IMR-90 (cell line): ENCODE results near the gene RND3. TPM values are rescaled to one million over a fixed set of nuclear protein-coding genes. Genes with fewer than 3 reads are reported as not detected.

Experiments
- ATAC-seq: fragments of 200-7000 bp; cut with Tn5 transposase; 2 replicates; pipeline ENCODE4 v1.9.1; 2020; ENCODE audit warnings: low read depth, mild to moderate bottlenecking, moderate library complexity
- BruUV-seq: library from RNA; stranded (reverse); fragments of 400-500 nt; replicated peaks from 2 replicates; lab custom pipeline; 2021; lab: Mats Ljungman, UMichigan
- CTCF ChIA-PET: fragments of 300-600 bp; formaldehyde crosslinking; extraction: SDS; loops from one replicate; lab custom pipeline; 2021; ENCODE audit warnings: antibody characterized with exemption; lab: Yijun Ruan, JAX
- POLR2A ChIA-PET: fragments of 300-600 bp; sonication (Branson Sonifier 250); formaldehyde crosslinking; loops from one replicate; lab custom pipeline; 2022; ENCODE audit warnings: antibody characterized with exemption; ENCODE audit not compliant: unreplicated experiment; lab: Charles Lee
- DNase-seq: peaks from one replicate; pipeline ENCODE4 v3.0.0; 2013
- H2AFZ ChIP-seq: replicated peaks from 2 replicates; pipeline ENCODE3; 2013; ENCODE audit warnings: low read length, mild to moderate bottlenecking; ENCODE audit not compliant: poor library complexity
- H2AK5ac ChIP-seq: 2 replicates; pipeline ENCODE4 v1.6.1; 2013; ENCODE audit warnings: low read depth, low read length, inconsistent platforms
- H2AK9ac ChIP-seq: replicated peaks from 2 replicates; pipeline ENCODE3; 2013; ENCODE audit warnings: mild to moderate bottlenecking, low read depth, low read length, moderate library complexity; ENCODE audit not compliant: poor library complexity
- H2BK120ac ChIP-seq: 2 replicates; pipeline ENCODE4 v1.6.1; 2013; ENCODE audit warnings: low read depth, low read length, inconsistent platforms
- H2BK15ac ChIP-seq: 3 replicates; pipeline ENCODE4 v1.6.1; 2013; ENCODE audit warnings: low read depth, low read length, inconsistent platforms
- H2BK20ac ChIP-seq: 2 replicates; pipeline ENCODE4 v1.6.1; 2013; ENCODE audit warnings: low read depth, mild to moderate bottlenecking, inconsistent platforms, low read length, moderate library complexity
- H2BK5ac ChIP-seq: 2 replicates; pipeline ENCODE4 v1.6.1; 2013; ENCODE audit warnings: mild to moderate bottlenecking, low read depth, low read length, inconsistent platforms; ENCODE audit not compliant: poor library complexity, severe bottlenecking
- H3K14ac ChIP-seq: replicated peaks from 2 replicates; pipeline ENCODE4 v1.6.1; 2013; ENCODE audit warnings: low read depth, low read length, inconsistent platforms
- H3K18ac ChIP-seq: 2 replicates; pipeline ENCODE4 v1.6.1; 2013; ENCODE audit warnings: low read depth, low read length, control low read depth
- H3K23ac ChIP-seq: 2 replicates; pipeline ENCODE4 v1.6.1; 2013; ENCODE audit warnings: low read depth, low read length, inconsistent platforms
- H3K27ac ChIP-seq: 2 replicates; pipeline ENCODE4 v1.5.1; 2013; ENCODE audit warnings: mild to moderate bottlenecking, control low read depth, low read length; ENCODE audit not compliant: insufficient read depth
- H3K27me3 ChIP-seq: 2 replicates; pipeline ENCODE4 v1.6.1; 2013; ENCODE audit warnings: low read length; ENCODE audit not compliant: control insufficient read depth, insufficient read depth
- H3K36me3 ChIP-seq: 2 replicates; pipeline ENCODE4 v1.6.1; 2013; ENCODE audit warnings: low read length, mixed read lengths; ENCODE audit not compliant: control insufficient read depth, insufficient read depth
- H3K4ac ChIP-seq: 2 replicates; pipeline ENCODE4 v1.6.1; 2013; ENCODE audit warnings: low read depth, low read length, inconsistent platforms
- H3K4me1 ChIP-seq: 2 replicates; pipeline ENCODE4 v1.6.1; 2013; ENCODE audit warnings: low read length, mixed read lengths; ENCODE audit not compliant: control insufficient read depth, insufficient read depth
- H3K4me2 ChIP-seq: 2 replicates; pipeline ENCODE4 v1.6.1; 2013; ENCODE audit warnings: low read depth, mild to moderate bottlenecking, control low read depth, low read length, moderate library complexity
- H3K4me3 ChIP-seq: 2 replicates; pipeline ENCODE4 v1.5.1; 2013; ENCODE audit warnings: low read depth, mild to moderate bottlenecking, control low read depth, low read length, moderate library complexity; ENCODE audit not compliant: insufficient read depth
- H3K56ac ChIP-seq: 2 replicates; pipeline ENCODE4 v1.6.1; 2013; ENCODE audit warnings: low read length, inconsistent platforms; ENCODE audit not compliant: insufficient read depth; ENCODE audit errors: extremely low read depth
- H3K79me1 ChIP-seq, 2 experiments: 2 replicates each; pipeline ENCODE4 v1.6.1; 2013; ENCODE audit warnings: low read length in 2 of 2, inconsistent platforms in 1 of 2, low read depth in 1 of 2
- H3K9ac ChIP-seq: 2 replicates; pipeline ENCODE4 v1.6.1; 2013; ENCODE audit warnings: low read depth, low read length, control low read depth
- H3K9me1 ChIP-seq: 2 replicates; pipeline ENCODE4 v1.6.1; 2013; ENCODE audit warnings: low read length, inconsistent platforms; ENCODE audit not compliant: insufficient read depth
- H3K9me3 ChIP-seq: 2 replicates; pipeline ENCODE4 v1.6.1; 2013; ENCODE audit warnings: low read length; ENCODE audit not compliant: control insufficient read depth, insufficient read depth
- H4K20me1 ChIP-seq: 2 replicates; pipeline ENCODE4 v1.6.1; 2013; ENCODE audit warnings: low read length, inconsistent platforms; ENCODE audit not compliant: insufficient read depth
- H4K5ac ChIP-seq: 2 replicates; pipeline ENCODE4 v1.6.1; 2013; ENCODE audit warnings: mild to moderate bottlenecking, low read depth, low read length, control low read depth
- H4K8ac ChIP-seq, 2 experiments: 2 replicates each; pipeline ENCODE4 v1.6.1; 2013; ENCODE audit warnings: low read depth in 2 of 2, low read length in 2 of 2, control low read depth in 1 of 2, inconsistent platforms in 1 of 2
- H4K91ac ChIP-seq: 2 replicates; pipeline ENCODE4 v1.6.1; 2013; ENCODE audit warnings: low read depth, low read length, inconsistent platforms; ENCODE audit not compliant: insufficient read depth
- BHLHE40 ChIP-seq: fragments of 150-350 bp; IDR thresholded peaks from 2 replicates; pipeline ENCODE4 v1.6.1; 2016; ENCODE audit warnings: mild to moderate bottlenecking, low read depth, low read length
- CHD1 ChIP-seq: IDR thresholded peaks from 2 replicates; pipeline ENCODE4 v1.6.1; 2012; ENCODE audit warnings: low read depth, low read length, improper control_type of control experiment
- ELK1 ChIP-seq: fragments of 150-350 bp; IDR thresholded peaks from 2 replicates; pipeline ENCODE4 v1.6.1; 2016; ENCODE audit warnings: low read depth, mild to moderate bottlenecking, low read length, moderate library complexity, borderline replicate concordance
- FOS ChIP-seq: fragments of 150-350 bp; IDR thresholded peaks from 2 replicates; pipeline ENCODE4 v1.6.1; 2016; ENCODE audit warnings: low read depth, low read length
- MAZ ChIP-seq: IDR thresholded peaks from 2 replicates; pipeline ENCODE4 v1.6.1; 2012; ENCODE audit warnings: low read depth, mild to moderate bottlenecking, low read length, improper control_type of control experiment, moderate library complexity, borderline replicate concordance
- MXI1 ChIP-seq: IDR thresholded peaks from 2 replicates; pipeline ENCODE4 v1.6.1; 2012; ENCODE audit warnings: low read depth, mild to moderate bottlenecking, low read length, moderate library complexity, borderline replicate concordance
- NFE2L2 ChIP-seq: fragments of 150-350 bp; IDR thresholded peaks from 2 replicates; pipeline ENCODE4 v1.6.1; 2016; ENCODE audit warnings: low read depth, mild to moderate bottlenecking, low read length
- POLR2A ChIP-seq: IDR thresholded peaks from 2 replicates; pipeline ENCODE4 v1.6.1; 2012; ENCODE audit warnings: mild to moderate bottlenecking, low read depth, low read length
- RCOR1 ChIP-seq: IDR thresholded peaks from 2 replicates; pipeline ENCODE4 v1.6.1; 2012; ENCODE audit warnings: mild to moderate bottlenecking, low read length, improper control_type of control experiment; ENCODE audit not compliant: insufficient replicate concordance
- RFX5 ChIP-seq: IDR thresholded peaks from 2 replicates; pipeline ENCODE4 v1.8.0; 2012; ENCODE audit warnings: low read depth, mild to moderate bottlenecking, low read length, moderate library complexity
- WGBS, 2 experiments: methylation state at CpG; one replicate each; pipeline versions ENCODE4 v1.1.5 to v1.1.7; 2013; ENCODE audit warnings: missing lambda C conversion rate in 2 of 2; ENCODE audit not compliant: insufficient read length in 1 of 2; ENCODE audit errors: extremely low coverage in 2 of 2; 5-methylcytosine and 5-hydroxymethylcytosine counted together
- dilution Hi-C: fragments of 300-500 bp; cut with HindIII; formaldehyde crosslinking; loops from one replicate; pipeline ENCODE4 v1.14.3; 2018; ENCODE audit warnings: low sequenced_read_pairs; ENCODE audit not compliant: unreplicated experiment
- in situ Hi-C: fragments of 300-500 bp; cut with MboI; formaldehyde crosslinking; loops from 3 replicates; pipeline ENCODE4 v1.14.3; 2019; ENCODE audit warnings: low sequenced_read_pairs, inconsistent platforms, mixed read lengths
- intact Hi-C: fragments of 100-400 bp; cut with micrococcal nuclease; formaldehyde crosslinking; loops from 2 replicates; pipeline ENCODE4 v1.10.0; 2022
- polyA plus RNA-seq, 3 experiments: library from polyadenylated mRNA; depleted of rRNA; stranded (reverse); fragments of >200 nt; gene quantifications; 2 replicates each; pipeline ENCODE4 v1.2.3, GENCODE V29; 2012; ENCODE audit warnings: low replicate concordance in 1 of 3
- total RNA-seq: library from RNA; depleted of rRNA; stranded (reverse); fragments of >200 nt; gene quantifications from 2 replicates; pipeline ENCODE4 v1.2.3, GENCODE V29; 2012
- TF ChIP-seq, protein P1 (sequence below): fragments of 150-350 bp; IDR thresholded peaks from 2 replicates; pipeline ENCODE4 v1.6.1; 2017; ENCODE audit warnings: mild to moderate bottlenecking, antibody characterized with exemption, low read length, low read depth
- TF ChIP-seq, protein P2 (sequence below): conservative IDR thresholded peaks from 2 replicates; pipeline ENCODE4 v1.5.1; 2012; ENCODE audit warnings: mild to moderate bottlenecking, low read depth, low read length, improper control_type of control experiment

The RND3 gene
- total and polyA plus RNA-seq, 2 of the 4 experiments (the other 2 are of a cell fraction), result 111 to 449 TPM

DNA sequence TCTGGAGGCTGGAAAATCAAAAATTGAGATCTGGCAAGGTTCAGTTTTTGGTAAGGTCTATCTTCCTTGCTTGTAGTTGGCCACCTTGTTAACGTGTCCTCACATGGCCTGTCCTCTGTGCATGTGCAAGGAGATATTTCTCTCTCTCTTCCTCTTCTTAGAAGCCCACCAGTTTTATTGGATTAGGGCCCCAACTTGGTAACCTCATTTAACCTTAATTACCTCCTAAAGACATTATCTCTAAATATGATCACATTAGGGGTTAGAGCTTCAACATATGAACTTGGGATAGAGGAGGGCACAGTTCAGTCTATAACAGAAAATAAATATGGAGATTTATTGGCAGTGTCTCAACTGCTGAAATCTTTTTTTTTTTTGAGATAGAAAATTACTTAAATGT is 19.6 kb upstream of the RND3 start:
- Histone ChIP-seq H3K4me3 (no peak overlapping the region), H3K9ac (no peak overlapping the region), H3K4ac (peak overlapping the region; percentile 60; the same call in 1 of the 2 replicates), H3K79me1 (no peaks in the 10 kb centered on the region), H3K36me3 (no peaks in the 10 kb centered on the region), H2AFZ (no peak overlapping the region), H4K8ac (no peak overlapping the region; a peak in 1 of 4 replicates), H3K56ac (no peak overlapping the region), H3K27me3 (no peaks in the 10 kb centered on the region), H3K27ac (no peak overlapping the region), H2BK120ac (peak overlapping the region; percentile 68), H3K4me1 (peaks cover 3% of the 10 kb centered on the region; the same call in 1 of the 2 replicates), H4K20me1 (no peaks in the 10 kb centered on the region), H2AK9ac (no peak overlapping the region), H3K9me1 (no peaks in the 10 kb centered on the region), H2BK15ac (peak overlapping the region; percentile 56; the same call in 1 of the 3 replicates), H3K23ac (no peak overlapping the region), H2BK20ac (no peak overlapping the region), H4K91ac (no peak overlapping the region), H2AK5ac (0 out of 2 replicates have a peak overlapping the region, but pooled peaks have one; percentile 10), H2BK5ac (no peak overlapping the region), H3K18ac (peak overlapping the region; percentile 89; the same call in 1 of the 2 replicates), H3K9me3 (no peaks in the 10 kb centered on the region), H3K14ac (0 out of 2 replicates have a peak overlapping the region, but pooled peaks have one; percentile 62), H3K4me2 (no peak overlapping the region), H4K5ac (peak overlapping the region; percentile 69; the same call in 1 of the 2 replicates)
- intact Hi-C loops, result no loop called here
- ATAC-seq (no peak), DNase-seq (no peak)
- no CpG with 5 or more reads among the region's 1 CpG for WGBS, 2 experiments
- dilution Hi-C loops, result no loop called here
- CTCF ChIA-PET, result no interaction called here
- POLR2A ChIA-PET, result no interaction called here
- BruUV-seq, result no TSS peak
- TF ChIP-seq POLR2A (no peak), FOS (no peak), RCOR1 (no peak), ELK1 (no peak), MAZ (no peak), MXI1 (no peak), RFX5 (no peak), CHD1 (no peak), BHLHE40 (no peak), NFE2L2 (no peak)
- TF ChIP-seq, protein P1, sequence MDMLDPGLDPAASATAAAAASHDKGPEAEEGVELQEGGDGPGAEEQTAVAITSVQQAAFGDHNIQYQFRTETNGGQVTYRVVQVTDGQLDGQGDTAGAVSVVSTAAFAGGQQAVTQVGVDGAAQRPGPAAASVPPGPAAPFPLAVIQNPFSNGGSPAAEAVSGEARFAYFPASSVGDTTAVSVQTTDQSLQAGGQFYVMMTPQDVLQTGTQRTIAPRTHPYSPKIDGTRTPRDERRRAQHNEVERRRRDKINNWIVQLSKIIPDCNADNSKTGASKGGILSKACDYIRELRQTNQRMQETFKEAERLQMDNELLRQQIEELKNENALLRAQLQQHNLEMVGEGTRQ, result no peak
- TF ChIP-seq, protein P2, sequence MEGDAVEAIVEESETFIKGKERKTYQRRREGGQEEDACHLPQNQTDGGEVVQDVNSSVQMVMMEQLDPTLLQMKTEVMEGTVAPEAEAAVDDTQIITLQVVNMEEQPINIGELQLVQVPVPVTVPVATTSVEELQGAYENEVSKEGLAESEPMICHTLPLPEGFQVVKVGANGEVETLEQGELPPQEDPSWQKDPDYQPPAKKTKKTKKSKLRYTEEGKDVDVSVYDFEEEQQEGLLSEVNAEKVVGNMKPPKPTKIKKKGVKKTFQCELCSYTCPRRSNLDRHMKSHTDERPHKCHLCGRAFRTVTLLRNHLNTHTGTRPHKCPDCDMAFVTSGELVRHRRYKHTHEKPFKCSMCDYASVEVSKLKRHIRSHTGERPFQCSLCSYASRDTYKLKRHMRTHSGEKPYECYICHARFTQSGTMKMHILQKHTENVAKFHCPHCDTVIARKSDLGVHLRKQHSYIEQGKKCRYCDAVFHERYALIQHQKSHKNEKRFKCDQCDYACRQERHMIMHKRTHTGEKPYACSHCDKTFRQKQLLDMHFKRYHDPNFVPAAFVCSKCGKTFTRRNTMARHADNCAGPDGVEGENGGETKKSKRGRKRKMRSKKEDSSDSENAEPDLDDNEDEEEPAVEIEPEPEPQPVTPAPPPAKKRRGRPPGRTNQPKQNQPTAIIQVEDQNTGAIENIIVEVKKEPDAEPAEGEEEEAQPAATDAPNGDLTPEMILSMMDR, result no peak
- in situ Hi-C loops, result no loop called here
